ENCODE measurements around the gene COL27A1. TPM values are rescaled to one million over a fixed set of nuclear protein-coding genes. Genes with fewer than 3 reads are reported as not detected.
A peak's percentile ranks its signal among the peaks of the same experiment; 100 is the strongest.

The COL27A1 gene
- total RNA-seq, 3 donors from 2014 or later, result 3.1 to 13.6 (median 4.0) TPM

DNA sequence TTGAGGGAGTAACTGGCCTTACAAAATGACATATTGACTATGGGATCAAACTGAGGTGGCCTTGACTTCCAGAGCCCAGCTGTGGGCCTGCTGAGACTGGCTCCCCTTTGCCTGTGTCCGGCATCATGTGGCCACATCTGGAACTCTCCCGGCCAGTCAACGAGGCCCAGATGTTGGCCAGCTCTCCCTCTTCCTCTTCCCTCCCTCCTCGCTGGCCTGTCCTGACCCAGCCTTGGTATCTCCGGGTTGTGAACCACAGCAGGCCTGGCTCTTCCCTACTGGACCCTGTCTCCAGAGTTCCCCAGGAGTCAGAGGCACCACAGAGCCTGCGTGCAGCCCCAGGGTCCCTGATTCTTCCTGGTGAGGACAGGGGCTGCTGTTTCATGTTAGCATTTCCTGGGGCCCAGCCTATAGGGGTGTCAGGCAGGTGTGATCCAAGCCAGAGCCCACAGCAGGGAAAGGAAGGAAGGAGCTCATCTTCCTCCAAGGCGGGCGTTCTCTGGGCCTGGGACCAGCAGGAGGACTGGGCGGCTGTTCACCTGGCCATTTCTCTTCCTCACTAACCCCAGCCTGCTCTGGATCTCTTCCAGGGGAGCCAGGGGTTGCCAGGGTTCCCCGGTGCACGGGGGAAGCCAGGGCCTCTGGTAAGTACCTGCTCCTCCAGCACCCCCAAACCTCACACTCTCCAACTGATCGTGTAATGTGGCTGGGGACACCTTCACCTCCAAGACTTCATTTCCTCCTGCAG lies 81.2 kb downstream of the COL27A1 start:
- Histone ChIP-seq H3K9me3 (no peaks in the 10 kb centered on the region), H3K4me3 (no peak overlapping the region), H3K36me3 (ENCODE audit: low read depth) (no peaks in the 10 kb centered on the region), H3K4me1 (ENCODE audit: low read depth) (no peaks in the 10 kb centered on the region)
- intact Hi-C loops (cut with DNase I, micrococcal nuclease), result no loop called here
- TF ChIP-seq, protein P1, sequence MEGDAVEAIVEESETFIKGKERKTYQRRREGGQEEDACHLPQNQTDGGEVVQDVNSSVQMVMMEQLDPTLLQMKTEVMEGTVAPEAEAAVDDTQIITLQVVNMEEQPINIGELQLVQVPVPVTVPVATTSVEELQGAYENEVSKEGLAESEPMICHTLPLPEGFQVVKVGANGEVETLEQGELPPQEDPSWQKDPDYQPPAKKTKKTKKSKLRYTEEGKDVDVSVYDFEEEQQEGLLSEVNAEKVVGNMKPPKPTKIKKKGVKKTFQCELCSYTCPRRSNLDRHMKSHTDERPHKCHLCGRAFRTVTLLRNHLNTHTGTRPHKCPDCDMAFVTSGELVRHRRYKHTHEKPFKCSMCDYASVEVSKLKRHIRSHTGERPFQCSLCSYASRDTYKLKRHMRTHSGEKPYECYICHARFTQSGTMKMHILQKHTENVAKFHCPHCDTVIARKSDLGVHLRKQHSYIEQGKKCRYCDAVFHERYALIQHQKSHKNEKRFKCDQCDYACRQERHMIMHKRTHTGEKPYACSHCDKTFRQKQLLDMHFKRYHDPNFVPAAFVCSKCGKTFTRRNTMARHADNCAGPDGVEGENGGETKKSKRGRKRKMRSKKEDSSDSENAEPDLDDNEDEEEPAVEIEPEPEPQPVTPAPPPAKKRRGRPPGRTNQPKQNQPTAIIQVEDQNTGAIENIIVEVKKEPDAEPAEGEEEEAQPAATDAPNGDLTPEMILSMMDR (IDR thresholded peaks at IDR 0.05), result no peak
- ATAC-seq (no peak), DNase-seq (no peak)

DNA sequence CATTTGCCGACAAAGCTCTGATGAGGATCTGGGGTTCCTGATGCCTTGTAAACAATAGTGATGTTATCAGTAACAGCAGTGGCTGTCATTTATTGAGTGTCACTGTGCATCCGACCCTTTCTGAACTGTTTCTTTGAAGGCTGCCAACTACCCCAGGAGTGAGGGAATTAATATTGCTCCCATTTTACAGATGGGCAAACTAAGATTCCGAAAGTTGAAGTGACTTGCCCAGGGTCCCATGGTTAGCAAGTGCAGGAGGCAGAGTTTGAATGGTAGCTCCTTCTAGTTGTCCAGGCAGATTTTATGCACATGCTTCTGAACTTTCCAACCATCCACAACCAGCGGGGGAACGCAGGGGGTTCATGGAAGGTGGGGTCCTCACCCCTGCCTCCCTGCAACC lies 81.9 kb downstream of the COL27A1 start:
- intact Hi-C loops (cut with DNase I, micrococcal nuclease), result no loop called here
- TF ChIP-seq, protein P1 (IDR thresholded peaks at IDR 0.05), result no peak
- no peaks in the 10 kb centered on the region for H3K9me3 ChIP-seq
- no peak for ATAC-seq
- no peak for DNase-seq
- H3K4me1 ChIP-seq (ENCODE audit: low read depth), result no peaks in the 10 kb centered on the region
- no peaks in the 10 kb centered on the region for H3K36me3 ChIP-seq (ENCODE audit: low read depth)
- no peak overlapping the region for H3K4me3 ChIP-seq

DNA sequence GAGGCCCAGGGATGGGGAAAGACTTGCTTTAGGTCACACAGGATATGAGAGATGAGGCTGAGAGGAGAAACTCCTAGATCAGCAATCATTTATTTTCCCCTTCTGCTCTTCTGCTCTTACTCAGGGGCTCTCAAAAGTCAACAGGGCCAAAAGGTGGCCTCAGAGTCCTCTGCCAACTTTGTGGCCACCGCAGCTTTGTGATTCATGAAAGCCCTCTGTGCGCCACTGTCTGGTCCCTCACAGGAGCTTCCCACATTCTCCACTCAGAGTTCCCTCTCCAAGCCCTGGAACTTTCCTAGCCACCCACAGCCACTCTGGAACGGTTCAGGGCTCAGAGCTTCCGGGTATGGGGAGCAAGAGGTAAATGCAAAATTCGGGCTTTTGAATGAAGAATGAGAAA lies 82.4 kb downstream of the COL27A1 start:
- DNase-seq (no peak), ATAC-seq (no peak)
- Histone ChIP-seq H3K4me3 (no peak overlapping the region), H3K9me3 (no peaks in the 10 kb centered on the region), H3K36me3 (ENCODE audit: low read depth) (no peaks in the 10 kb centered on the region), H3K4me1 (ENCODE audit: low read depth) (no peaks in the 10 kb centered on the region)
- intact Hi-C loops (cut with DNase I, micrococcal nuclease), result no loop called here
- TF ChIP-seq, protein P1 (IDR thresholded peaks at IDR 0.05), result no peak

DNA sequence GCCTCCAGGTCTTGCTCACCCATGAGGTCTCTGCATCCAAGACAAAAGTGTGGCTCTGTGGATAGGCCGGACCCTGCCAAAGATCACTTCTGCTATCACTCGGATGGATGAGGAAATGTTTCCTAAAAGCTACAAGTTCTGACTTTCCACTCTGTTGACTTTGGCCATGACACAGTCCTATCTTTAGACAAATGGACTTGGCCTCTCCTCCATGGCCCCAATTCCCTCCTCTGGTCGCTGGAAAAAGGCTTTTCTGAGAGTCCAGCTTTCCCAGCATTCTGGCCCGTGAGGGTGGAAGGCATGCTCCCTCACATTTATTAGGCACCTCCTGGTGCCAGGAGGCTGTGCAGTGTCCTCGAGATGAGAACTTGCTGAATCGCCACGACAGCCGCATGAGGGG lies 83.1 kb downstream of the COL27A1 start:
- no peak for DNase-seq
- Histone ChIP-seq H3K4me3 (no peak overlapping the region), H3K4me1 (ENCODE audit: low read depth) (no peaks in the 10 kb centered on the region), H3K9me3 (no peaks in the 10 kb centered on the region), H3K36me3 (ENCODE audit: low read depth) (no peaks in the 10 kb centered on the region)
- TF ChIP-seq, protein P1 (IDR thresholded peaks at IDR 0.05), result no peak
- ATAC-seq, result no peak
- intact Hi-C loops (cut with DNase I, micrococcal nuclease), result no loop called here

DNA sequence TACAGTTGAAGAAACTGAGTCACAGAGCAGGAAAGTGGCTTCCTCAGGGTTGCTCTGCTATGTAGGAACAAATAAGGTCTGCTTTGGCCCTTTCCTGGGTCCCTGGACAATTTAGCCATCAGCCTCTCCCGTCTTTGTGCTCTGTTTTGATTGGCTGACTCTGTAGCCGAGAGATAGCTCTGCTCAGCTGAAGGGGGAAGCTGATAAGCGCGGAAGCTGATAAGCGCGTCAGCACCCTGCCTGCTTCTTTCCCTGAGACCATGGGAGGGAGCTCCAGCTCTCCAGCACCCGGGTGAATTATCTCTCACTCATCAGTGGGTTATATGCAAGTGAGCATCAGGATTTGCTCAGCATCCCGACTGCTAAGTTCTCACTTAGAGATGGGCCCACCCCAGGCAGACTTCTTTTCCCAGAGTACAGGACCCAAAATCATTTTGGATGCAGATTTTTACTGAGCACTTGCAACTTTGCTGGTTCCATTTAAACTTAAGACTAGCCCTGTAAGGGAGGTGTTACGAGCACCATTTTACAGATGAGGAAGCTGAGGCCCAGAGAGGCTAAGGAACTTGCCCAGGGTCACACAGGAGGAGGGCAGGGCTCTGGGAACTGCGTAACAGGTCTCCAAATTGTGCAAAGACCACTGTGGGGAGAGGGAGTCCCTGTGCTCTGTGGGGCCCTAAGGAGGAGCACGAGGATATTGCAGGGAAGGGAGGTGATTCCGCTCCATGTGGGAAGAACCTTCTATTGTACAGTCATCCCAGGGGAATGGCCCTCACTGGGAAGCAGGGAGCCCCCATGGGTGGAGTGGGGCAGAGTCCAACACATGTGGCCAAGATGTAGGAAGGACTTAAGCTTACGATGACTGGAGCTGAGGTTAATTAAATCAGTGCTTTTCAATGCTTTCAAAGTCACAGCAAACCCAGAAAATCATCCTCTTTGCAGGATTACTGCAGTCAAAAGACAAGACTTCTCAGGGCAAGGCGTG lies 83.8 kb downstream of the COL27A1 start:
- DNase-seq (peak in 1 of 3 donors; percentile 19), ATAC-seq (peak; percentile 35)
- H3K36me3 ChIP-seq (ENCODE audit: low read depth), result no peaks in the 10 kb centered on the region
- H3K4me1 ChIP-seq (ENCODE audit: low read depth), result no peaks in the 10 kb centered on the region
- intact Hi-C loops (cut with DNase I, micrococcal nuclease), result no loop called here
- no peaks in the 10 kb centered on the region for H3K9me3 ChIP-seq
- TF ChIP-seq, protein P1 (IDR thresholded peaks at IDR 0.05), result no peak
- no peak overlapping the region for H3K4me3 ChIP-seq
